ENCODE data around the gene ZNF22. TPM values are rescaled to one million over a fixed set of nuclear protein-coding genes. Genes with fewer than 3 reads are reported as not detected.

The ZNF22 gene
- total RNA-seq = 10 to 100 TPM; 12.9 to 30.4 TPM

- 0% methylated on average over 17 to 68 of the region's 79 CpGs for WGBS, 2 donors
- no peaks in the 10 kb centered on the region for H3K9me3 ChIP-seq
- peak within 1 kb of the TSS in 1 of 2 donors; percentile 14 for H3K4me3 ChIP-seq
- peak; percentile 55 for ATAC-seq
- H3K36me3 ChIP-seq (replicated peaks in 1 of 2; ENCODE audit: insufficient read depth in 1 of 2, low read depth in 2 of 2) = no peaks in the 10 kb centered on the region
- peak; percentile 65 to 72 (median 65) for DNase-seq
- intact Hi-C loops (cut with DNase I) = no loop called here
- H3K27me3 ChIP-seq = no peaks in the 10 kb centered on the region
- H3K4me1 ChIP-seq = peaks cover 66% of the 10 kb centered on the region
- H3K27ac ChIP-seq = peak within 1 kb of the TSS; percentile 95 to 97 (median 96)
- TF ChIP-seq POLR2A (IDR thresholded peaks at IDR 0.05) (peak in 1 of 3 donors; percentile 46), CTCF (IDR thresholded peaks at IDR 0.05) (peak in 5 of 7 experiments; percentile 8 to 42 (median 27))
Observed at GRCh38 chr10:45000752-45001380, at the start of gene ZNF22. Gene ZNF22, plus strand, starts transcription at chr10:45000923. Its CDS starts 2,446 bp downstream, at chr10:45003369.

- WGBS, 2 donors = 87 to 88% methylated on average over 7 of the region's 7 CpGs
- ATAC-seq (no peak), DNase-seq (peak in 1 of 4 donors; percentile 11)
- TF ChIP-seq POLR2A (IDR thresholded peaks at IDR 0.05) = no peak
- TF ChIP-seq CTCF (IDR thresholded peaks at IDR 0.05) = no peak
- intact Hi-C loops (cut with DNase I) = no loop called here
- Histone ChIP-seq H3K4me1 (peaks cover 12% of the 10 kb centered on the region), H3K27me3 (no peaks in the 10 kb centered on the region), H3K36me3 (replicated peaks in 1 of 2; ENCODE audit: insufficient read depth in 1 of 2, low read depth in 2 of 2) (no peaks in the 10 kb centered on the region), H3K4me3 (no peak overlapping the region), H3K27ac (no peak overlapping the region), H3K9me3 (no peaks in the 10 kb centered on the region)
Observed at GRCh38 chr10:44951576-44952226, 49.0 kb upstream of the ZNF22 start.

- no peaks in the 10 kb centered on the region for H3K27me3 ChIP-seq
- ATAC-seq (no peak), DNase-seq (peak in 1 of 4 donors; percentile 4)
- H3K4me1 ChIP-seq = peaks cover 21% of the 10 kb centered on the region
- 78% methylated on average over 2 of the region's 2 CpGs for WGBS, 2 donors
- no peaks in the 10 kb centered on the region for H3K36me3 ChIP-seq (replicated peaks in 1 of 2; ENCODE audit: insufficient read depth in 1 of 2, low read depth in 2 of 2)
- no peak overlapping the region for H3K27ac ChIP-seq
- H3K9me3 ChIP-seq = no peaks in the 10 kb centered on the region
- intact Hi-C loops (cut with DNase I) = no loop called here
- TF ChIP-seq POLR2A (IDR thresholded peaks at IDR 0.05) = no peak
- no peak for TF ChIP-seq CTCF (IDR thresholded peaks at IDR 0.05)
- H3K4me3 ChIP-seq = no peak overlapping the region
Observed at GRCh38 chr10:44952779-44953231, 47.9 kb upstream of the ZNF22 start.

- no peak for TF ChIP-seq CTCF (IDR thresholded peaks at IDR 0.05)
- no peak for ATAC-seq
- H3K36me3 ChIP-seq (replicated peaks in 1 of 2; ENCODE audit: insufficient read depth in 1 of 2, low read depth in 2 of 2) = no peaks in the 10 kb centered on the region
- H3K27me3 ChIP-seq = no peaks in the 10 kb centered on the region
- no peaks in the 10 kb centered on the region for H3K9me3 ChIP-seq
- H3K27ac ChIP-seq = no peak overlapping the region
- no peak overlapping the region for H3K4me3 ChIP-seq
- no peak for DNase-seq
- peaks cover 31% of the 10 kb centered on the region for H3K4me1 ChIP-seq
- intact Hi-C loops (cut with DNase I) = no loop called here
Observed at GRCh38 chr10:44954042-44954441, 46.7 kb upstream of the ZNF22 start.

Measured in body of pancreas (tissue), 4 donors.